Measurements from ENCODE around the gene DTHD1. TPM values are rescaled to one million over a fixed set of nuclear protein-coding genes. Genes with fewer than 3 reads are reported as not detected.

The DTHD1 gene
- polyA plus RNA-seq, 3 donors = not detected

DNA sequence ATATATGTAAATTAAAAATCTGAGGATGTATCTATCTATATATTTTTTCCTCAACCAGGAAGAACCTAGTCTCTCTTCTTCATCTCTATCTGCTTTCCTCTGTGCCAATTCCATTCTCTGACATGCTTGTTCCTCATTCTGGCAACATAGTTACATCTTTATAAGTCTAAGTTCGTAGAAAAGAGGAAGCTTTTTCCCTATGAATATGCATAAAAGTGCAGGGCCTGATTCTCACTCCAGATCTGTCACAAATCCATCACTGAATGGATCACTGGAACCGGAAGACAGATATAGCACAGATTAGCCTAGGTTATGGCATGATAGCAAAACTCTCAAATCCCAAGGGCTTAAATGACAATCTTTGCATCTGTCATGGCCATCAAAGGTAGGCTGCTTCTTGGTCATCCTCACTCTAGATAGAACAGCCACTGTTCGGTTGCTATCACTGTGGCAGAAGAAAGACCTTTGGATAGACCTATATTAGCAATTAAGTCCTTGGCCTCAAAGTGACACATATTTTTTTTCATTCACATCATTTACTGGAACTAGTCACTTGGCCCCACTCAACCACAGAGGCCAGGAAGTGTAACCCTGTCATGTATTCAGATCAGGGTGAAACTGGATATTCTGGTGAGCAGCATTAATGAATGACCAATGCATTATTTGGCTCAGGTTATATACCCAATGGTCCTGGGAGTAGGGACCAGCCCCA, 22.2 kb downstream of the DTHD1 start:
- Mint-ChIP-seq H3K4me1 (peaks cover 39% of the 10 kb centered on the region), H3K4me3 (no peak overlapping the region), H3K27ac (peak overlapping the region; percentile 46 to 86 (median 72)), H3K9me3 (no peaks in the 10 kb centered on the region), H3K27me3 (ENCODE audit: low read depth in 3 of 3) (peaks cover 0 to 2% (median 2%) of the 10 kb centered on the region in 3 donors), H3K36me3 (peaks cover 0 to 2% of the 10 kb centered on the region in 2 donors)
- TF ChIP-seq, protein P1, sequence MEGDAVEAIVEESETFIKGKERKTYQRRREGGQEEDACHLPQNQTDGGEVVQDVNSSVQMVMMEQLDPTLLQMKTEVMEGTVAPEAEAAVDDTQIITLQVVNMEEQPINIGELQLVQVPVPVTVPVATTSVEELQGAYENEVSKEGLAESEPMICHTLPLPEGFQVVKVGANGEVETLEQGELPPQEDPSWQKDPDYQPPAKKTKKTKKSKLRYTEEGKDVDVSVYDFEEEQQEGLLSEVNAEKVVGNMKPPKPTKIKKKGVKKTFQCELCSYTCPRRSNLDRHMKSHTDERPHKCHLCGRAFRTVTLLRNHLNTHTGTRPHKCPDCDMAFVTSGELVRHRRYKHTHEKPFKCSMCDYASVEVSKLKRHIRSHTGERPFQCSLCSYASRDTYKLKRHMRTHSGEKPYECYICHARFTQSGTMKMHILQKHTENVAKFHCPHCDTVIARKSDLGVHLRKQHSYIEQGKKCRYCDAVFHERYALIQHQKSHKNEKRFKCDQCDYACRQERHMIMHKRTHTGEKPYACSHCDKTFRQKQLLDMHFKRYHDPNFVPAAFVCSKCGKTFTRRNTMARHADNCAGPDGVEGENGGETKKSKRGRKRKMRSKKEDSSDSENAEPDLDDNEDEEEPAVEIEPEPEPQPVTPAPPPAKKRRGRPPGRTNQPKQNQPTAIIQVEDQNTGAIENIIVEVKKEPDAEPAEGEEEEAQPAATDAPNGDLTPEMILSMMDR (IDR thresholded peaks at IDR 0.05) = no peak
- peaks cover 33 to 48% of the 10 kb centered on the region in 2 donors for H3K4me1 ChIP-seq (ENCODE audit: control insufficient read depth in 1 of 2, insufficient read depth in 2 of 2, low read length in 2 of 2)
- H3K4me2 ChIP-seq (replicated peaks; ENCODE audit: extremely low read depth, low read length, poor library complexity, severe bottlenecking) = peak overlapping the region; percentile 7
- peak overlapping the region in 1 of 3 experiments; percentile 19 for H3K4me3 ChIP-seq (replicated peaks in 1 of 3; ENCODE audit: low read depth in 2 of 3, low read length in 3 of 3)
- DNase-seq = peak; percentile 65 to 85 (median 81)
- intact Hi-C loops (cut with micrococcal nuclease) = no loop called here
- H3K27ac ChIP-seq (ENCODE audit: low read depth in 1 of 2, low read length in 2 of 2) = peak overlapping the region in 1 of 2 donors; percentile 85
- no peaks in the 10 kb centered on the region for H3K79me2 ChIP-seq (ENCODE audit: insufficient read depth, low read length)
- H4K20me1 ChIP-seq (ENCODE audit: insufficient read depth, low read length) = no peaks in the 10 kb centered on the region
- no peaks in the 10 kb centered on the region for H3K9me3 ChIP-seq (replicated peaks in 1 of 2; ENCODE audit: control insufficient read depth in 1 of 2, insufficient read depth in 1 of 2, low read length in 2 of 2)
- 50% methylated on average over 2 of the region's 3 CpGs for WGBS (ENCODE audit: insufficient coverage)
- H3K27me3 ChIP-seq (ENCODE audit: control insufficient read depth in 2 of 2, insufficient read depth in 2 of 2, low read length in 2 of 2) = no peaks in the 10 kb centered on the region
- H3K36me3 ChIP-seq (replicated peaks in 1 of 2; ENCODE audit: control insufficient read depth in 1 of 2, insufficient read depth in 2 of 2, low read length in 2 of 2) = no peaks in the 10 kb centered on the region
- H3K9ac ChIP-seq (ENCODE audit: insufficient read depth, low read length, poor library complexity, severe bottlenecking) = no peak overlapping the region
- H2AFZ ChIP-seq (ENCODE audit: insufficient read depth, low read depth, low read length, poor library complexity, severe bottlenecking) = no peak overlapping the region

- no peak for DNase-seq
- Mint-ChIP-seq H3K9me3 (no peaks in the 10 kb centered on the region), H3K4me3 (no peak overlapping the region), H3K27ac (peak overlapping the region in 6 of 7 donors; percentile 11 to 79 (median 52)), H3K36me3 (peaks cover 0 to 2% of the 10 kb centered on the region in 2 donors), H3K4me1 (peaks cover 44% of the 10 kb centered on the region), H3K27me3 (ENCODE audit: low read depth in 3 of 3) (peaks cover 0 to 2% (median 0%) of the 10 kb centered on the region in 3 donors)
- peaks cover 37 to 54% of the 10 kb centered on the region in 2 donors for H3K4me1 ChIP-seq (ENCODE audit: control insufficient read depth in 1 of 2, insufficient read depth in 2 of 2, low read length in 2 of 2)
- peak overlapping the region in 1 of 2 donors; percentile 85 for H3K27ac ChIP-seq (ENCODE audit: low read depth in 1 of 2, low read length in 2 of 2)
- H3K9me3 ChIP-seq (replicated peaks in 1 of 2; ENCODE audit: control insufficient read depth in 1 of 2, insufficient read depth in 1 of 2, low read length in 2 of 2) = no peaks in the 10 kb centered on the region
- no peaks in the 10 kb centered on the region for H3K27me3 ChIP-seq (ENCODE audit: control insufficient read depth in 2 of 2, insufficient read depth in 2 of 2, low read length in 2 of 2)
- no peak overlapping the region for H3K9ac ChIP-seq (ENCODE audit: insufficient read depth, low read length, poor library complexity, severe bottlenecking)
- no CpG with 5 or more reads among the region's 1 CpG for WGBS (ENCODE audit: insufficient coverage)
- H3K79me2 ChIP-seq (ENCODE audit: insufficient read depth, low read length) = no peaks in the 10 kb centered on the region
- no peaks in the 10 kb centered on the region for H3K36me3 ChIP-seq (replicated peaks in 1 of 2; ENCODE audit: control insufficient read depth in 1 of 2, insufficient read depth in 2 of 2, low read length in 2 of 2)
- no peaks in the 10 kb centered on the region for H4K20me1 ChIP-seq (ENCODE audit: insufficient read depth, low read length)
- no peak overlapping the region for H2AFZ ChIP-seq (ENCODE audit: insufficient read depth, low read depth, low read length, poor library complexity, severe bottlenecking)
- intact Hi-C loops (cut with micrococcal nuclease) = no loop called here
- no peak overlapping the region for H3K4me2 ChIP-seq (replicated peaks; ENCODE audit: extremely low read depth, low read length, poor library complexity, severe bottlenecking)
- TF ChIP-seq, protein P1 (IDR thresholded peaks at IDR 0.05) = no peak
- H3K4me3 ChIP-seq (replicated peaks in 1 of 3; ENCODE audit: low read depth in 2 of 3, low read length in 3 of 3) = peak overlapping the region in 1 of 3 experiments; percentile 19
Measured at GRCh38 chr4:36304138-36304681, 22.8 kb downstream of the DTHD1 start.
